Measurements from ENCODE around the gene PCDHB1.

DNA sequence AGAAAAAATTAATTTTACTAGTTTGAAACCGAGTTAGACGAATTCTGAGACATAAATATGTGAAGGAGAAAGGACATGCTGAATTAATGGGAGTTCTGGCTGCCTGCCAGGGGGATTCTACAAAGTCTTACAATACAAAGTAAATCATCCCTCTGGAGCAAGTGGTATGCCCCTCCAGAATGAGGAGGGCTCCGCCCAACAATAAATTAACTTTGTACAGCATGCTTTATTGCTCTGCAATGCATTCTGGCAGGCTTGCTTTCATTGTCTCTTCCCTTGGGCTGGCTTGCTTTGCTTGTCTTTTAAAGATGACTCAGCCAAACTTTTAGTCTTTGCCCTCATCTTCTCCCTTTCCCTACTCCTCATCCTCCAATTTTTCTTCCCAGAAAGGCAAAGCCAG is 11.7 kb upstream of the PCDHB1 start:
- no peak for TF ChIP-seq CTCF (IDR thresholded peaks at IDR 0.05 in 2 of 3, conservative IDR thresholded peaks at IDR 0.05 in 1 of 3; ENCODE audit: borderline replicate concordance in 1 of 3, insufficient read depth in 1 of 3, low read depth in 2 of 3, low read length in 2 of 3)
- no peak for TF ChIP-seq CEBPB (IDR thresholded peaks at IDR 0.05; ENCODE audit: low read depth)
- TF ChIP-seq ELF1 (IDR thresholded peaks at IDR 0.05; ENCODE audit: borderline replicate concordance, low read depth), result no peak
- no peak for TF ChIP-seq ZNF274 (IDR thresholded peaks at IDR 0.05; ENCODE audit: low read depth, low read length)
- TF ChIP-seq REST (IDR thresholded peaks at IDR 0.05; ENCODE audit: low read depth), result no peak
